GM12892 (cell line): Measurements from ENCODE around the gene CTNNA3.
"Not testable (repeated sequence)": the region's sequence is repeated elsewhere in the genome, so short reads cannot be mapped to it uniquely, and the experiment has no call there.

Experiments used
- POLR2A ChIP-seq: IDR thresholded peaks from 2 replicates; pipeline ENCODE4 v1.6.1; 2011; ENCODE audit warnings: low read depth, low read length, control low read depth
- POLR2AphosphoS5 ChIP-seq: IDR thresholded peaks from 2 replicates; pipeline ENCODE4 v1.6.1; 2011; ENCODE audit warnings: low read depth, low read length, control low read depth
- TAF1 ChIP-seq: IDR thresholded peaks from 2 replicates; pipeline ENCODE4 v1.6.1; 2011; ENCODE audit warnings: low read depth, mild to moderate bottlenecking, control low read depth, low read length, borderline replicate concordance

GRCh38 chr10:67691861-67692260, 4.1 kb downstream of the CTNNA3 start:
- not testable (repeated sequence) for TF ChIP-seq POLR2A, TAF1, POLR2AphosphoS5
